GM18873 (cell line): ENCODE results near the gene EML1.

ENCODE experiments used
- ATAC-seq: cut with Tn5 transposase; IDR thresholded peaks from one replicate; pipeline ENCODE4 v1.9.1; 2021; ENCODE audit warnings: mild to moderate bottlenecking, moderate library complexity, moderate number of reproducible peaks; ENCODE audit not compliant: unreplicated experiment, low FRiP score

EML1 gene

DNA sequence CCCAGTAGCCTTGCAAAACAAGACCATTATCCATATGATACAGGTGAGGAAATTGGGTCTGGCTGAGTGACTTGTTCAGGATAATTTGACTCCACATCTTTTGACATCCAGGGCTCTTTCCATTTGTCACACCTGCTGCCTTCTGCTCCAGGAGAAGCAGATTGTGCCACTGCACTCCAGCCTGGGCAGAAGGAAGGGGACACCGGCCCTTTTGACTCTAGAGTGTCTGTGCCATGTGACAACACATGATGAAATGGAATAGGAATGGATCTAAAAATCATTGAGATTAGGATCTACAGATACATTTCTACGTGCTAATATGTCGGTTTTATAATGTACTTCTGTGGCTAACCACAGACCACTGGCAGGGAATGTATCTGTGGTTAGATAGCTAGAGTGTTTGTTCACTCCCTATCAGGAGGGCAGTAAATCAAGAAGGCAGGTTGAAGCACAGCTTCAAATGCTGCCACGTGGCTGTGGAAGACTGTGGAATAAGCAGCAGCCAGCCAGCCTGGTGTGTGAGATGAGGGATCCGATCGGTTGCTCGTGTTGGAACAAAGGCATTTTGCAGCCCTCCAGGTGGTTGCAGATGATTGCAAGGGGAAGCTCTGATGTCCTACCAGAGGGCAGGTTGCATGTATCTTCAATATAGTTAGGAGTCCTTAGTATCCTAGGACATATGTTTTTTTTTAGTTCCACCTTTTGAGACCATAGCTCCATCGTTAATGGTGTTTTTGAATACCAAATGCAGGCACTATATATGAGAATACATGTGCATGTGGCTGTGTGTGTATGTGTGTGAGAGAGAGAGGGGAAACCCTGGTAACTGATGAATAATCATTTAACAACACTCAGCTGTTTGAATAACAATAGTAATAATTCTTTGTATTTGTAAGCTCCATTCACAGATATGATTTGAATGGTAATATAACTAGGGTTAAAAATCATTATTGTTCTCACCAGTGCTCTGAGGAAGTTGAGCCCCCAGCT, 28.6 kb downstream of the EML1 start:
- ATAC-seq: no peak

DNA sequence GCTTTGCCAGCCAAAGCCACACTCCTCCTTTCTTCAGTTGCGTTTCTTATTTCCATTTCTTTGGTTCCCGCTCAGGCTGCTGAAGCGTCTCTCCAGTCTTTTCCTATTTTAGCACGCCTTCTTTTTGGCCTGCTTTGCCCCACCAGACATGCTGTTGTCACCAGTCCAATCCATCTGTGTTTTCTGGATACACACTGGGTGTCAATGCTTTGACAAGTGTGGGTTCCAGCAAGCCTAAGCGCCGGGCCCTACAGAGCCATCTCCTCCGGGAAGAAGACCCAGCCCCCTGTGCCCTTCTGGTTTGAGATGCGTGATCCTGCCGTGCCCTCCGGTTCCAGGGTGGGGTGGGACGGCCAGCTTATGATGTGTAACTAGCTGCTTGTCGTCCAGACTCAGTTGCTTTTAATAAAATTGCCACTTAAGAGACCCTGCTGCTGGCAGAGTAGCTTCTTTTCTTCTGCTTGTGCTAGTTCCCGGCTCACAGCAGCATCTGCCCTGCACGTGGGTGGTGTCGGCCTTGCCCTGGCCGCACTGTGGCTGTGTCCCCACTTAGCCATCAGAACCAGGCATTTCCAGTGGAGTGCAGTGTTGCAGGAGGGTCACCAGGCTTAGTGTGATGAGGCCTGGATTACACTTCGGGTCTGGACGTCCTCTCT, 29.7 kb downstream of the EML1 start:
- ATAC-seq: no peak

DNA sequence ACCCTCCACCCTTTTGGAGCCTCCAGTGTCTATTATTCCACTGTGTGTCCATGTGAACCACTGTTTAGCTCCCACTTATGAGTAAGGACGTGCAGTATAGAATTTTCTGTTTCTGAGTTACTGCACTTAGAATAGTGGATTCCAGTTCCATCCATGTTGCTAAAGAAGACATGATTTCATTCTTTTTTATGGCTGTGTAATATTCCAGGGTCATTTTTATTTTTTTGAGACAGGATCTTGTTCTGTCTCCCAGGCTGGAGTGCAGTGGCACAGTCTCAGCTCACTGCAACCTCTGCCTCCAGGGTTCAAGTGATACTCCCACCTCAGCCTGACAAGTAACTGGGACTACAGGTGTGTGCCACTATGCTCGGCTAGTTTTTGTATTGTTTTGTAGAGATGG, 31.6 kb downstream of the EML1 start:
- no peak for ATAC-seq

DNA sequence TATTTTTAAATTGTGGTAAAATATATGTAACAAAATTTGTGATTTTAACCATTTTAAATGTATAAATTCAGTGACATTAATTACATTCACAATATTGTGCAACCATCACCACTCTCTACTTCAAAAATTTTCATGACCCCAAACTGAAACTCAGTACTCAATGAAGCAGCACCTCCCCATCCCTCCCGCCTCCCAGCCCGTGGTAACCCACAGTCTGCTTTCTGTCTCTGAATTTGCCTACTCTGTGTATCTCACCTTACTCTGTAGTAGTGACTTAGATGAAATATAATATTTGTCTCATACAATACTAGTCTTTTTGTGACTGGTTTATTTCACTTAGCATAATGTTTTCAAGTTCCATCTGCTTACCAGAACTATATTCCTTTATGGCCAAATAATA, 36.2 kb downstream of the EML1 start:
- no peak for ATAC-seq

GRCh38 chr14:99831303-99831702, 38.1 kb downstream of the EML1 start:
- ATAC-seq: no peak

DNA sequence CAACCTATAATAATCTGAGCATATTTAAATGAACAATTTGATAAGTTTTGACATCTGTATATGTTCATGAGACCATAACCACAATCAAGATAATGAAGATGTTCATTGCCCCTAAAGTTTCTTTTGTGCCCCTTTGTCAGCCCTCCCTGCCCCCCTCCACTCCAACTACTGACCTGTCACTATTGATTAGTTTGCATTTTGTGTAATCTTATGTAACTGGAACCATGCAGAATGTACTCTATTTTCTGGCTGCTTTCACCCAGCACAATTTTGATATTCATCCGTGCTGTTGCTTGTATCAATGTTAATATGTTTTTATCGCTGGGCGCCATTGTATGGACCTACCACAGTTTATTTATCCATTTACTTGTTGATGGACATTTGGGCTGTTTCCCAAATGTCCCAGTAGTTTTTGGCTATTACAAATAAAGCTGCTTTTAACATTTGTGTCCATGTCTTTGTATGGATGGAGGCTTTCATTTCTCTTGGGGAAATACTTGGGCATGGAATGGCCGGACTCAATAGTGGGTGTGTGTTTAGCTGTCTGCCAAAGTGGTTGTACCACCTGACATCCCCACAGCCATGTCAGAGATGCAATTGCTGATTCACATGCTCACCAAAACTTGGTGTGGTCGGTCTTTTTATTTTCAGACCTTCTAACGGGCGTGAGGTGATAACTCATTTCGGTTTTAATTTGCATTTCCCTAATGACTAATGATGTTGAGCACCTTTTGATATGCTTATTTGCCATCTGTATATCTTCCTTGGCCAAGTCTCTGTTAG, 38.9 kb downstream of the EML1 start:
- no peak for ATAC-seq

GRCh38 chr14:99837822-99838221, 44.6 kb downstream of the EML1 start:
- ATAC-seq: no peak

GRCh38 chr14:99838639-99839134, 45.5 kb downstream of the EML1 start:
- no peak for ATAC-seq

- no peak for ATAC-seq
Observed at GRCh38 chr14:99839696-99840095, 46.5 kb downstream of the EML1 start.

GRCh38 chr14:99840265-99840664, 47.1 kb downstream of the EML1 start:
- no peak for ATAC-seq

- ATAC-seq: no peak
Observed at GRCh38 chr14:99840774-99841305, 47.6 kb downstream of the EML1 start.

- ATAC-seq: no peak
Observed at GRCh38 chr14:99841436-99842071, 48.3 kb downstream of the EML1 start.

GRCh38 chr14:99842141-99842540, 48.9 kb downstream of the EML1 start:
- no peak for ATAC-seq

DNA sequence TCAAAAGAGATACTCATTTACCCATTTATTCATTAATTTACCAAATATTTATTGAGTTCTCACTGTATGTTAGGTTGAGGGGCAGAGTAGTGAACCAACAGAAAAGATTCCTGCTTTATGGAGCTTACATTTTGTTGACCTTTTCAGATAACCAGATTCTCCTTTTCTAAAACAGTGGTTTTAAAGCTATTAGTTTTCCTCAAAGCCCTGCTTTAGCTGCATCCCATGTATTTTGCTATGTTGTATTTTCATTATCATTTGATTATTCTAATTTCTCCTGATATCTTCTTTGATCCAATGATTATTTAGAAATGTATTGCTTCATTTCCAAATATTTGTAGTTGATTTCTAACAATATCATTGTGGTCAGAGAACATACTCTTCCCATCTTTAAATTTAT, 53.6 kb downstream of the EML1 start:
- no peak for ATAC-seq

DNA sequence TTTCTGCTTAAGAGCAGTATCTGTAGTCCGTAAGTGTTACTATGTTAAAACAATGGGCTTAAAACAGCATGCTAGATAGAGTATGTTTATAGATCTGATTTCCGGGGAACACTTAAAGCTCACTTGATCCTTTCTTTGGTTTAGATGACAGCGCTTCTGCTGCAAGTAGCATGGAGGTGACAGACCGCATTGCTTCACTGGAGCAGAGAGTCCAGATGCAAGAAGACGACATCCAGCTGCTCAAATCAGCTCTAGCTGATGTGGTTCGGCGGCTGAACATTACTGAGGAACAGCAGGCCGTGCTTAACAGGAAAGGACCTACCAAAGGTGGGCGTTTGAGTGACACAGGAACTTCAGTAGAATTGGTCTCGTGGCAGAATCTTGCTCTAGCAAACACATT, 57.5 kb downstream of the EML1 start:
- no peak for ATAC-seq

GRCh38 chr14:99852578-99852977, 59.4 kb downstream of the EML1 start:
- ATAC-seq: no peak

DNA sequence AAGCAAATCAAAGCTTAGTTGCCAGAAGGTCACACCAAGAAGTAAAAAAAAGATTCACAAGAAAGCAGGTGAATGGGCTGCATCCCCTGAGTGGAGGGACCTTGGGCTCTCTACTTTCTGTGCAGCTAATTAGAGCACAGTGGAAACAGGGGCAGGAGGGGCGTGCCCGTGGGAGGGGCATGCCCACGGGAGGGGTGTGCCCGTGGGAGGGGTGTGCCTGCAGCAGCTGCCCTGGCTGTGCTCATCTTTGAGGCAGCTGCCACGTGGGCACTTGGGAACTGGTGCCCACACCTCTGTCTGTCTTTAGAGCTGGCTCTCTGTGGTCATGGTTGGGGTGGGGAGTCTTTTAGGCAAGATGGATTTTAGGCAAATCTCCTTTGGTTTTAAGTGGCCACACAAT, 60.0 kb downstream of the EML1 start:
- ATAC-seq: no peak

GRCh38 chr14:99854831-99855230, 61.6 kb downstream of the EML1 start:
- no peak for ATAC-seq

DNA sequence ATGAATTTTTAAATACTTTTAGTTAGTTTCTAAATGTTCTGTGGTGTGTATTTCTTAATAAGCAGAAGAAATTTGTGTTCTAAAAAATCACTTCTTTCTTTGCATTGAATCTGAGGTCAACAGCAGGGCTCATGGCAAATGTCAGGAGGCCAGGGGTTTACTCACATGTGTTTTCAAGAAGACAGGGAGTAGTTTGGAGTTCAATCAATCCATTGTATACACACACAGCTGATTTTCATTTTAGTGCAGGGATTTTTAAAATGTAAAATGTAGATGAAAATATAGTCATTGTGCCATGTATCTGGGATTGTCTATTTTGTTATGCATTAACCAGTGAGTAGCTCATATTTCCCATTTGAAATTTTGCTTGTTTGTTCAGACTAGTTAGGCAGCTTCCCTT, 62.1 kb downstream of the EML1 start:
- ATAC-seq: no peak

- no peak for ATAC-seq
Observed at GRCh38 chr14:99857551-99857950, 64.3 kb downstream of the EML1 start.
